Breast epithelium (tissue), 3 donors: ENCODE data around the gene PHACTR3.

Experiments
- CTCF ChIP-seq, 3 donors: fragments of 450-650 bp; IDR thresholded peaks; one replicate each; pipeline ENCODE4 v1.5.1; 2016 to 2017; ENCODE audit warnings: antibody characterized with exemption in 3 of 3, mild to moderate bottlenecking in 3 of 3, moderate library complexity in 3 of 3
- POLR2AphosphoS5 ChIP-seq, 3 donors: sonication (generic); formaldehyde crosslinking; IDR thresholded peaks; one replicate each; pipeline ENCODE4 v1.6.1; 2017; ENCODE audit warnings: antibody characterized with exemption in 3 of 3

GRCh38 chr20:59688999-59689398 lies 84.7 kb downstream of the PHACTR3 start:
- TF ChIP-seq POLR2AphosphoS5 (IDR thresholded peaks at IDR 0.05) (no peak), CTCF (IDR thresholded peaks at IDR 0.05) (no peak)
